NOMO-1 treated with dmso at 0.1 percent for 144 hours (cell line): ENCODE data around the gene HEXIM1.
A peak's percentile ranks its signal among the peaks of the same experiment; 100 is the strongest.
"Not testable (repeated sequence)": the region's sequence is repeated elsewhere in the genome, so short reads cannot be mapped to it uniquely, and the experiment has no call there.

Experiments used
- DNase-seq: peaks from one replicate; lab custom pipeline; 2025; ENCODE audit not compliant: unreplicated experiment; lab: John Stamatoyannopoulos, UW

The HEXIM1 gene

GRCh38 chr17:45112559-45113423 lies 35.5 kb upstream of the HEXIM1 start:
- DNase-seq = no peak

GRCh38 chr17:45113424-45113754 lies 34.9 kb upstream of the HEXIM1 start:
- DNase-seq = no peak

- no peak for DNase-seq
Observed at GRCh38 chr17:45114117-45114932, 34.0 kb upstream of the HEXIM1 start.

- no peak for DNase-seq
Observed at GRCh38 chr17:45115015-45115625, 33.2 kb upstream of the HEXIM1 start.

- DNase-seq = no peak
Observed at GRCh38 chr17:45115871-45116270, 32.4 kb upstream of the HEXIM1 start.

GRCh38 chr17:45116434-45117016 lies 31.8 kb upstream of the HEXIM1 start:
- no peak for DNase-seq

GRCh38 chr17:45117334-45117733 lies 30.9 kb upstream of the HEXIM1 start:
- no peak for DNase-seq

- no peak for DNase-seq
Observed at GRCh38 chr17:45117848-45118646, 30.2 kb upstream of the HEXIM1 start.

GRCh38 chr17:45118691-45119090 lies 29.6 kb upstream of the HEXIM1 start:
- no peak for DNase-seq

GRCh38 chr17:45119964-45120363 lies 28.3 kb upstream of the HEXIM1 start:
- no peak for DNase-seq

GRCh38 chr17:45120558-45120957 lies 27.7 kb upstream of the HEXIM1 start:
- DNase-seq = no peak

- no peak for DNase-seq
Observed at GRCh38 chr17:45121055-45121454, 27.2 kb upstream of the HEXIM1 start.

GRCh38 chr17:45123076-45123770 lies 25.1 kb upstream of the HEXIM1 start:
- DNase-seq = no peak

- peak; percentile 86 for DNase-seq
Observed at GRCh38 chr17:45123930-45124796, 24.1 kb upstream of the HEXIM1 start.

- DNase-seq = not testable (repeated sequence)
Observed at GRCh38 chr17:45124797-45125122, 23.5 kb upstream of the HEXIM1 start.

- DNase-seq = no peak
Observed at GRCh38 chr17:45125509-45125908, 22.8 kb upstream of the HEXIM1 start.

- no peak for DNase-seq
Observed at GRCh38 chr17:45127207-45127547, 21.1 kb upstream of the HEXIM1 start.

- no peak for DNase-seq
Observed at GRCh38 chr17:45127548-45128300, 20.6 kb upstream of the HEXIM1 start.

- no peak for DNase-seq
Observed at GRCh38 chr17:45128331-45128730, 19.9 kb upstream of the HEXIM1 start.
